Measurements from ENCODE around the gene ATXN7L1.

Gene ATXN7L1

GRCh38 chr7:105820363-105821066, 55.9 kb downstream of the ATXN7L1 start:
- Histone ChIP-seq H2AFZ (ENCODE audit: insufficient read depth, low read length, poor library complexity) (no peak overlapping the region), H3K79me2 (ENCODE audit: control insufficient read depth, insufficient read depth, low read length, poor library complexity) (no peaks in the 10 kb centered on the region), H3K14ac (ENCODE audit: low read length) (no peak overlapping the region), H3K4me1 (ENCODE audit: control insufficient read depth in 1 of 2, insufficient read depth in 2 of 2, low read length in 2 of 2) (peaks cover 3 to 7% of the 10 kb centered on the region in 2 experiments), H3K27me3 (ENCODE audit: insufficient read depth, low read length) (no peaks in the 10 kb centered on the region), H3K4me3 (ENCODE audit: low read depth, low read length) (no peak overlapping the region), H4K91ac (ENCODE audit: low read depth, low read length) (no peak overlapping the region), H3K27ac (ENCODE audit: low read depth, low read length) (no peak overlapping the region), H2BK120ac (ENCODE audit: insufficient read depth, low read length, poor library complexity) (no peak overlapping the region), H4K8ac (ENCODE audit: low read depth, low read length) (no peak overlapping the region), H2BK12ac (ENCODE audit: low read length) (no peak overlapping the region), H2AK5ac (ENCODE audit: low read length) (no peak overlapping the region), H3K23ac (ENCODE audit: low read length) (no peak overlapping the region), H2BK5ac (ENCODE audit: low read depth, low read length, poor library complexity) (no peak overlapping the region), H3K18ac (ENCODE audit: low read length) (no peak overlapping the region), H3K79me1 (ENCODE audit: low read length) (no peaks in the 10 kb centered on the region), H4K12ac (ENCODE audit: low read depth, low read length) (no peak overlapping the region), H3K4me2 (ENCODE audit: low read length) (no peak overlapping the region), H3K9ac (ENCODE audit: low read length) (no peak overlapping the region), H3K4ac (ENCODE audit: low read depth, low read length) (no peak overlapping the region), H3K36me3 (ENCODE audit: control insufficient read depth in 1 of 2, insufficient read depth in 2 of 2, low read length in 2 of 2) (no peaks in the 10 kb centered on the region), H3K9me3 (ENCODE audit: insufficient read depth, low read depth, low read length) (no peaks in the 10 kb centered on the region)
- no CpG with 5 or more reads among the region's 5 CpGs for WGBS (ENCODE audit: extremely low coverage, insufficient coverage, insufficient read length)
- no peak for DNase-seq

- H3K4ac ChIP-seq (ENCODE audit: low read depth, low read length) = no peak overlapping the region
- no peak overlapping the region for H3K14ac ChIP-seq (ENCODE audit: low read length)
- H4K91ac ChIP-seq (ENCODE audit: low read depth, low read length) = no peak overlapping the region
- no peaks in the 10 kb centered on the region for H3K9me3 ChIP-seq (ENCODE audit: insufficient read depth, low read depth, low read length)
- no peak overlapping the region for H2AFZ ChIP-seq (ENCODE audit: insufficient read depth, low read length, poor library complexity)
- no peak overlapping the region for H4K8ac ChIP-seq (ENCODE audit: low read depth, low read length)
- no peak overlapping the region for H3K23ac ChIP-seq (ENCODE audit: low read length)
- no CpG with 5 or more reads among the region's 18 CpGs for WGBS (ENCODE audit: extremely low coverage, insufficient coverage, insufficient read length)
- no peak overlapping the region for H4K12ac ChIP-seq (ENCODE audit: low read depth, low read length)
- no peak overlapping the region for H2AK5ac ChIP-seq (ENCODE audit: low read length)
- H3K27me3 ChIP-seq (ENCODE audit: insufficient read depth, low read length) = no peaks in the 10 kb centered on the region
- no peaks in the 10 kb centered on the region for H3K79me2 ChIP-seq (ENCODE audit: control insufficient read depth, insufficient read depth, low read length, poor library complexity)
- no peak for DNase-seq
- H2BK12ac ChIP-seq (ENCODE audit: low read length) = no peak overlapping the region
- H3K9ac ChIP-seq (ENCODE audit: low read length) = no peak overlapping the region
- no peak overlapping the region for H2BK120ac ChIP-seq (ENCODE audit: insufficient read depth, low read length, poor library complexity)
- H2BK5ac ChIP-seq (ENCODE audit: low read depth, low read length, poor library complexity) = no peak overlapping the region
- no peaks in the 10 kb centered on the region for H3K79me1 ChIP-seq (ENCODE audit: low read length)
- no peak overlapping the region for H3K4me2 ChIP-seq (ENCODE audit: low read length)
- H3K36me3 ChIP-seq (ENCODE audit: control insufficient read depth in 1 of 2, insufficient read depth in 2 of 2, low read length in 2 of 2) = no peaks in the 10 kb centered on the region
- H3K18ac ChIP-seq (ENCODE audit: low read length) = no peak overlapping the region
- peaks cover 3 to 7% of the 10 kb centered on the region in 2 experiments for H3K4me1 ChIP-seq (ENCODE audit: control insufficient read depth in 1 of 2, insufficient read depth in 2 of 2, low read length in 2 of 2)
- no peak overlapping the region for H3K27ac ChIP-seq (ENCODE audit: low read depth, low read length)
- no peak overlapping the region for H3K4me3 ChIP-seq (ENCODE audit: low read depth, low read length)
These were observed 56.8 kb downstream of the ATXN7L1 start for GRCh38 chr7:105819559-105819958.

- no peak overlapping the region for H3K27ac ChIP-seq (ENCODE audit: low read depth, low read length)
These were observed 59.3 kb downstream of the ATXN7L1 start for GRCh38 chr7:105816954-105817615.

GRCh38 chr7:105816266-105816843, 60.0 kb downstream of the ATXN7L1 start:
- no peaks in the 10 kb centered on the region for H3K9me3 ChIP-seq (ENCODE audit: insufficient read depth, low read depth, low read length)
- no peak overlapping the region for H2BK12ac ChIP-seq (ENCODE audit: low read length)
- no peak overlapping the region for H2AFZ ChIP-seq (ENCODE audit: insufficient read depth, low read length, poor library complexity)
- H3K4me1 ChIP-seq (ENCODE audit: control insufficient read depth in 1 of 2, insufficient read depth in 2 of 2, low read length in 2 of 2) = peaks cover 3 to 7% of the 10 kb centered on the region in 2 experiments
- H3K4me3 ChIP-seq (ENCODE audit: low read depth, low read length) = no peak overlapping the region
- H4K8ac ChIP-seq (ENCODE audit: low read depth, low read length) = no peak overlapping the region
- H4K91ac ChIP-seq (ENCODE audit: low read depth, low read length) = no peak overlapping the region
- no peak overlapping the region for H3K14ac ChIP-seq (ENCODE audit: low read length)
- no peak overlapping the region for H2BK5ac ChIP-seq (ENCODE audit: low read depth, low read length, poor library complexity)
- no peak overlapping the region for H3K18ac ChIP-seq (ENCODE audit: low read length)
- no peak overlapping the region for H3K9ac ChIP-seq (ENCODE audit: low read length)
- no peak overlapping the region for H2AK5ac ChIP-seq (ENCODE audit: low read length)
- H3K27me3 ChIP-seq (ENCODE audit: insufficient read depth, low read length) = no peaks in the 10 kb centered on the region
- H3K4me2 ChIP-seq (ENCODE audit: low read length) = no peak overlapping the region
- no CpG with 5 or more reads among the region's 5 CpGs for WGBS (ENCODE audit: extremely low coverage, insufficient coverage, insufficient read length)
- no peak overlapping the region for H3K23ac ChIP-seq (ENCODE audit: low read length)
- no peak overlapping the region for H4K12ac ChIP-seq (ENCODE audit: low read depth, low read length)
- no peak overlapping the region for H3K27ac ChIP-seq (ENCODE audit: low read depth, low read length)
- no peak overlapping the region for H3K4ac ChIP-seq (ENCODE audit: low read depth, low read length)
- no peak for DNase-seq
- H3K79me2 ChIP-seq (ENCODE audit: control insufficient read depth, insufficient read depth, low read length, poor library complexity) = no peaks in the 10 kb centered on the region
- H2BK120ac ChIP-seq (ENCODE audit: insufficient read depth, low read length, poor library complexity) = no peak overlapping the region
- H3K79me1 ChIP-seq (ENCODE audit: low read length) = no peaks in the 10 kb centered on the region
- H3K36me3 ChIP-seq (ENCODE audit: control insufficient read depth in 1 of 2, insufficient read depth in 2 of 2, low read length in 2 of 2) = no peaks in the 10 kb centered on the region

More at GRCh38 chr7:105816954-105817615, 59.3 kb downstream of the ATXN7L1 start:
- no peak overlapping the region for H3K4ac ChIP-seq (ENCODE audit: low read depth, low read length)
- no peak overlapping the region for H2BK5ac ChIP-seq (ENCODE audit: low read depth, low read length, poor library complexity)
- H3K4me3 ChIP-seq (ENCODE audit: low read depth, low read length) = no peak overlapping the region
- no peak overlapping the region for H3K4me2 ChIP-seq (ENCODE audit: low read length)
- H4K12ac ChIP-seq (ENCODE audit: low read depth, low read length) = no peak overlapping the region
- no peak overlapping the region for H3K14ac ChIP-seq (ENCODE audit: low read length)
- H2BK120ac ChIP-seq (ENCODE audit: insufficient read depth, low read length, poor library complexity) = no peak overlapping the region
- H2BK12ac ChIP-seq (ENCODE audit: low read length) = no peak overlapping the region
- H3K79me2 ChIP-seq (ENCODE audit: control insufficient read depth, insufficient read depth, low read length, poor library complexity) = no peaks in the 10 kb centered on the region
- no peak overlapping the region for H2AFZ ChIP-seq (ENCODE audit: insufficient read depth, low read length, poor library complexity)
- no peak overlapping the region for H3K23ac ChIP-seq (ENCODE audit: low read length)
- H4K8ac ChIP-seq (ENCODE audit: low read depth, low read length) = no peak overlapping the region
- no peak overlapping the region for H3K9ac ChIP-seq (ENCODE audit: low read length)
- H2AK5ac ChIP-seq (ENCODE audit: low read length) = no peak overlapping the region
- no peak overlapping the region for H3K18ac ChIP-seq (ENCODE audit: low read length)
- H4K91ac ChIP-seq (ENCODE audit: low read depth, low read length) = no peak overlapping the region
- WGBS (ENCODE audit: extremely low coverage, insufficient coverage, insufficient read length) = no CpG with 5 or more reads among the region's 6 CpGs
- H3K9me3 ChIP-seq (ENCODE audit: insufficient read depth, low read depth, low read length) = no peaks in the 10 kb centered on the region
- H3K4me1 ChIP-seq (ENCODE audit: control insufficient read depth in 1 of 2, insufficient read depth in 2 of 2, low read length in 2 of 2) = peaks cover 3 to 7% of the 10 kb centered on the region in 2 experiments
- no peaks in the 10 kb centered on the region for H3K27me3 ChIP-seq (ENCODE audit: insufficient read depth, low read length)
- no peaks in the 10 kb centered on the region for H3K36me3 ChIP-seq (ENCODE audit: control insufficient read depth in 1 of 2, insufficient read depth in 2 of 2, low read length in 2 of 2)
- no peaks in the 10 kb centered on the region for H3K79me1 ChIP-seq (ENCODE audit: low read length)
- DNase-seq = no peak

All from trophoblast cell (in vitro differentiated cells and primary cell).